Esophagus squamous epithelium (tissue), 4 donors: Measurements from ENCODE around the gene PRR33.

Experiments
- POLR2A ChIP-seq, 4 donors: fragments of 450-650 bp; IDR thresholded peaks; one replicate each; pipeline ENCODE4 v1.6.1; 2017; ENCODE audit warnings: antibody characterized with exemption in 4 of 4, mild to moderate bottlenecking in 4 of 4, moderate library complexity in 3 of 4
- TF ChIP-seq, protein P1 (sequence below), 6 experiments: fragments of 450-650 bp in 4 of 6; fragments of 200-600 bp in 2 of 6; sonication (generic) in 2 of 6; IDR thresholded peaks; one replicate each; pipeline ENCODE4 v1.5.1; 2016 to 2019; ENCODE audit warnings: antibody characterized with exemption in 6 of 6, mild to moderate bottlenecking in 4 of 6, moderate library complexity in 4 of 6

DNA sequence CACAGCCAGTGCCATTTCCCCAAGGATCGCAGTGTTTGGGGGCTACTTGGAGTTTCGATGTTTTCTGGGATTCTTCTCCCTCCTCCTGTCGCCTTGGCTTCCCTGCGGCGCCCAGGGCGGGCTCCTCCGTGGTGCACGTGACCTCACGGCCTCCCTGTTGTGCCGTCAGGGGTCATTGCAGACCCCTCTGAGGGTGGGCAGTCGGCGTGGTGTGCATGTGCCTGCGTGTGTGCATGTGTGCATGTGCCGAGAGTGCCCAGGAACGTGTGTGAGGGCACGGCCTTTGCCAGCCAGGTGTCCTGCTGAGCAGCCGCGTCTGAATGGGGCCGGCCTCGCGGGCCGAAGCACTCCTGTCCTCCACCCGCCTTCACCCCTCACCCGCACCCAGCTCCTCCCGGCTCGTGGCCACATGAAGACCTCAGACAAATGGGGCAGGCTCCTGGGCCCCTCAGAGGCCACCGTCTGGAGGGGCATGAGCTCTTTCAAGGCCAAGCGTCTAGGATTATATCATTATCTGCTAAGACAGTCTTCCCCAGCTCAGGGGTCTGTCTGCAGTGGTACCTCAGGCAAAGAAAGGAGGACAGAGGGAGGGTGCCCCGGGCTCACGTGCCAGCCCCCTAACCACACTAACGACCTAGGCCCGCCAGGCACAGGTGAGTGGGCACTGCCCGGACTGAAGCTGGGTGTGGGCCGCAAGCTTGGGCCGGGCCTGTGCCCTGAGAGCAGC is 46.1 kb upstream of the PRR33 start:
- TF ChIP-seq POLR2A (IDR thresholded peaks at IDR 0.05): no peak
- TF ChIP-seq, protein P1, sequence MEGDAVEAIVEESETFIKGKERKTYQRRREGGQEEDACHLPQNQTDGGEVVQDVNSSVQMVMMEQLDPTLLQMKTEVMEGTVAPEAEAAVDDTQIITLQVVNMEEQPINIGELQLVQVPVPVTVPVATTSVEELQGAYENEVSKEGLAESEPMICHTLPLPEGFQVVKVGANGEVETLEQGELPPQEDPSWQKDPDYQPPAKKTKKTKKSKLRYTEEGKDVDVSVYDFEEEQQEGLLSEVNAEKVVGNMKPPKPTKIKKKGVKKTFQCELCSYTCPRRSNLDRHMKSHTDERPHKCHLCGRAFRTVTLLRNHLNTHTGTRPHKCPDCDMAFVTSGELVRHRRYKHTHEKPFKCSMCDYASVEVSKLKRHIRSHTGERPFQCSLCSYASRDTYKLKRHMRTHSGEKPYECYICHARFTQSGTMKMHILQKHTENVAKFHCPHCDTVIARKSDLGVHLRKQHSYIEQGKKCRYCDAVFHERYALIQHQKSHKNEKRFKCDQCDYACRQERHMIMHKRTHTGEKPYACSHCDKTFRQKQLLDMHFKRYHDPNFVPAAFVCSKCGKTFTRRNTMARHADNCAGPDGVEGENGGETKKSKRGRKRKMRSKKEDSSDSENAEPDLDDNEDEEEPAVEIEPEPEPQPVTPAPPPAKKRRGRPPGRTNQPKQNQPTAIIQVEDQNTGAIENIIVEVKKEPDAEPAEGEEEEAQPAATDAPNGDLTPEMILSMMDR (IDR thresholded peaks at IDR 0.05): no peak
